Measurements from ENCODE around the gene SYT5.

The SYT5 gene

GRCh38 chr19:55153652-55154264 lies 26.3 kb downstream of the SYT5 start:
- FAIRE-seq (no peak), DNase-seq (ENCODE audit: insufficient read length, low spot score) (no peak)
- no peak for TF ChIP-seq POLR2A (IDR thresholded peaks at IDR 0.05; ENCODE audit: low read depth, low read length)

DNA sequence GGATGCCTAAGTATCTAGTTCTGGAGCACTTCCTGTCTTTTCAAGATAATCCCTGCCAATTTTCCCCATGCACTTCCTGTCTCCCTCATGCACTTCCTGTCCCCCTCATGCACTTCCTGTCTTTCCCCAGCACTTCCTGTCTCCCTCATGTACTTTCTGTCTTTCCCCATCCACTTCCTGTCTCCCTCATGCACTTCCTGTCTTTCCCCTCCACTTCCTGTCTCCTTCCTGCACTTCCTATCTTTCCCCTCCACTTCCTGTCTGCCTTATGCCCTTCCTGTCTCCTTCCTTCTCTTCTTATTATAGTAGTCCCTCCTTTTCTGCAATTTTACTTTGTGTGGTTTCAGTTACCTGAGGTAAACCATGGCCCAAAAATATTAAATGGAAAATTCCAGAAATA lies 28.1 kb downstream of the SYT5 start:
- no peak for FAIRE-seq
- no peak for TF ChIP-seq POLR2A (IDR thresholded peaks at IDR 0.05; ENCODE audit: low read depth, low read length)
- DNase-seq (ENCODE audit: insufficient read length, low spot score) = no peak

DNA sequence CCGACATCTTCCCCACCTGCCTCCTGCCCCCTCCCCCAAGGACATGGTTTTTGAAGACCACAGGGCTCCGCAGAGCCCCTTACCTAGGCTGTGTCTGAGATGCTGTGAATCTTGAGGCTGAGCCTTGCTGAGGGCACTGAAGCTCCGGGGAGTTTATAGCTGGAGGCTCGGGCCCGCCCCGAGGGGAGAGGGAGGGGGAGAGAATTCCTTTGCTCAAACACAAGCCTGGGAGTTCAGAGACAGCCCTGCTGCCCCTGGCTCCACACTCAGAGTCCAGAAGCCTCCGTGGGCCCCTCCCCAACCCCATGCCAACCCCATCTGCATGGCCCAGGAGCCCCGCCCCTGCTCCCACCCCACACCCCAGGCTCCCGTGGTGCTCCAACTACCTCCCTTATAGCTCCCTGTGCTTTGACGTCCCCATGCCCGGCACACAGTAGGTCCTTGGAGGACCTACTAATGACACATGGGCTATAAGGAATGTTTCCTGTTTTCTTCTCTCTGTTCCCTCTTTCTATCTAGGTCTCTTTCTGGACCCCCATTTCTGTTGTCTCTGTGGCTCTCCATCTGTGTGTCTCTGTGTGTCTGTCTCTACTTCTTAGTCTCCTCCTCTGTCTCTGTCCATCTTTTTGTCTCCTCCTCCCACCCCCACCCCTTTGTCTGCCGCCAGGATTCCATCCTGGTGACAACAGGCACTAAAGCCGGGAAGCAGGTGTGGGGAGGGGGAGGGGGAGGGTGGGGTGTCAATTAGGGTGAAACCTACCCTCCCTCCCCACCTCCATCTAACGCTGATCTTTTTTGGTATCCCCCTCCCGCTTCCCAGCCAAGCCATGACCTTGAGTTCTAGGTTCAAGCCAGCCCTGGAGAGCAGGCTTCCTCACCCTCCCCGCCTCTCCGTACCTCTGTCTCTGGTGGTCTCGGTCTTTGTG lies 30.7 kb downstream of the SYT5 start, which contains the start of gene TNNT1:
TNNT1 (minus strand) TSS at position 129 of the 926 bp plus-strand sequence. CDS start 2,049 bp downstream, outside the sequence.
- TF ChIP-seq POLR2A (IDR thresholded peaks at IDR 0.05; ENCODE audit: low read depth, low read length) = no peak
- FAIRE-seq (no peak), DNase-seq (ENCODE audit: insufficient read length, low spot score) (peak; percentile 75)

DNA sequence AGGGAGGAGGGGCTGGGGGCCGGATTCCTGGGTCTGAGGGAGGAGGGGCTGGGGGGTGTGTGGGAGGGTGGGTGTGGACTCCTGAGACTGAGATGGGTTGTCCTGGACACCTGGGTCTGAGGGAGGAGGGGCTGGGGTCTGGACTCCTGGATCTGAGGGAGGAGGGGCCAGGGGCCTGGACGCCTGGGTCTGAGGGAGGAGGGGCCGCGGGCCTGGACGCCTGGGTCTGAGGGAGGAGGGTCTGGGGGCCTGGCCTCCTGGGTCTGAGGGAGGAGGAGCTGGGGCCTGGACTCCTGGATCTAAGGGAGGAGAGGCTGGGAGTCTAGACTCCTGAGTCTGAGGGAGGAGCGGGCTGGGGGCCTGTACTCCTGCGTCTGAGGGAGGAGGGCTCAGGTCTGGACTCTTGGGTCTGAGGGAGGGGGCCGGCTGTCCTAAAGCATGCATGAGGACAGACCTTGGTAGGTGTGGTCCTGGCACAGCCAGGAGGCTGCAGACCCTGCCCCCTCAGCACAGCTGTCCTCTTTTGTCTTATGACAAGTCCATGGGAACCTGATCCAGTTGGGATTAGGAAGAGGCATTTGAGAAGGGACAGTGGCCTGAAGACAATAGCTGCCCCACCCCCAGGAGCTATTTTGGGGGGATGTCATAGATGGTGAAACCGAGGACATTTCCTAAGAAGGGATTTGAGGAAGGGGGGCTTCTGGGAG lies 32.4 kb downstream of the SYT5 start:
- no peak for FAIRE-seq
- no peak for DNase-seq (ENCODE audit: insufficient read length, low spot score)
- no peak for TF ChIP-seq POLR2A (IDR thresholded peaks at IDR 0.05; ENCODE audit: low read depth, low read length)

DNA sequence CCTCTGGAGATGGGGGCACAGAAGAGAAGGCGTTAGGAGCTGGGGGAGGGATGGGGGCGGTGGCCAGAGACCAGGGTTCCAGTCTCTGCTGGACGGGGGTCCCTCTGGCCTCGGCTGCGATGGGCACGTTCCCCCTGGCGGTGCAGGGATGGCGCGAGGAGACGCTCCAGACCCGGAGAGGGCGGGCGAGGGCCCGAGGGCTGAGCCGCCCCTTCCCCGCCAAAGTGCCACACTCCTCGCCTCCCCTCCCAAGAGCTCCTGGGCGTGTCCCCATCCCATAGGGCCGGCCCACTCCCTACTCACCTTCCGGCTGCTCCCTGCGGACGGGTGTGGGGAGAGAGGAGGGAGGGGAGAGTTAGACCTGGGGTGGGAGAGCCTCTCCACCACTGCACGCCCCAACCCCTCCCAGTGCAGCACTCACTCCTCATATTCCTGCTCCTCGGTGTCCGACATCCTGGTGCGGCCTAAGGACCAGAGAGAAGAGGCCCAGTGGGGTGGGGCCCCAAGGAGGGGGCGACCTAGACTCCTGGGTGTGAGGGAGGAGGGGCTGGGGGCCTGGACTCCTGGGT lies 33.3 kb downstream of the SYT5 start:
- TF ChIP-seq POLR2A (IDR thresholded peaks at IDR 0.05; ENCODE audit: low read depth, low read length) = peak; percentile 69
- FAIRE-seq (no peak), DNase-seq (ENCODE audit: insufficient read length, low spot score) (peak; percentile 99)

GRCh38 chr19:55146078-55146704 lies 33.9 kb downstream of the SYT5 start:
- TF ChIP-seq POLR2A (IDR thresholded peaks at IDR 0.05; ENCODE audit: low read depth, low read length) = no peak
- peak; percentile 98 for DNase-seq (ENCODE audit: insufficient read length, low spot score)
- FAIRE-seq = no peak

- FAIRE-seq = no peak
- no peak for TF ChIP-seq POLR2A (IDR thresholded peaks at IDR 0.05; ENCODE audit: low read depth, low read length)
- no peak for DNase-seq (ENCODE audit: insufficient read length, low spot score)
Observed at GRCh38 chr19:55145232-55145631, 34.9 kb downstream of the SYT5 start.

GRCh38 chr19:55141696-55142095 lies 38.4 kb downstream of the SYT5 start:
- no peak for FAIRE-seq
- no peak for TF ChIP-seq POLR2A (IDR thresholded peaks at IDR 0.05; ENCODE audit: low read depth, low read length)
- DNase-seq (ENCODE audit: insufficient read length, low spot score) = no peak

GRCh38 chr19:55137915-55138314 lies 42.2 kb downstream of the SYT5 start:
- no peak for TF ChIP-seq POLR2A (IDR thresholded peaks at IDR 0.05; ENCODE audit: low read depth, low read length)
- DNase-seq (ENCODE audit: insufficient read length, low spot score) (no peak), FAIRE-seq (no peak)

DNA sequence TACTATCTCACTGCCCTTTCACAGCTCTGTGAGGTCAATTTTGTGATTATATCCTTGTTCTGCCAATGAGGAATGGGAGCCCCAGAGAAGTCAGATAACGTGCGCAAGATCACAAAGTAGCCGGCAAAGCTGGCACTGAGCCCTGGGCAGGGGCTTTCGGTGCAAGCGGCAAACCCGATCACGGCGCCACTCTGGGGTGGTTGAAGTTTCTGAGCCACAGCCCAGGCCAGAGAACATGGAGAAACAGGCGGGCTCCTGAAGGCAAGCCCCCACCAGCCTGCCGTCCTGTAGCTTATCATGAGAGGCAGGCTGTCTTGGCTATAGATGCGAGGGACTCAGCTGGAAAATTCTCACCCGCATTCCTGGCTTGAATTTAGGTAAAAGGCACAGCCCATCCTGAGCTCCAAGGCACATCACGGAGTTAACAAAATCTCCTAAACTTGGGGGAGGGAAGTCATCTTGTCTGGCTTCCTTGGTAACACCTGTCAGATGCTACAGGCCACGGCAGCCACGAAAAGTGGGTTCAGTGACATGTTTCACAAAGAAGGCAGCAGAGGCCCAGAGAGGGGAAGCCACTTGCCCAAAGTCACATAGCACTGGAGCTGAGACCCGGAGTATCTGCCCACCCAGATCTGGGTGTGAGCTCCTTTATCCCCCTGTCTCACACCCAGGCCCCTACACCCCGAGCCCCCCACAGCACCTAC lies 43.5 kb downstream of the SYT5 start:
- DNase-seq (ENCODE audit: insufficient read length, low spot score) (no peak), FAIRE-seq (no peak)
- no peak for TF ChIP-seq POLR2A (IDR thresholded peaks at IDR 0.05; ENCODE audit: low read depth, low read length)

GRCh38 chr19:55134736-55135135 lies 45.4 kb downstream of the SYT5 start:
- FAIRE-seq (no peak), DNase-seq (ENCODE audit: insufficient read length, low spot score) (no peak)
- no peak for TF ChIP-seq POLR2A (IDR thresholded peaks at IDR 0.05; ENCODE audit: low read depth, low read length)

- DNase-seq (ENCODE audit: insufficient read length, low spot score) = no peak
- no peak for FAIRE-seq
- no peak for TF ChIP-seq POLR2A (IDR thresholded peaks at IDR 0.05; ENCODE audit: low read depth, low read length)
Observed at GRCh38 chr19:55133639-55134444, 46.2 kb downstream of the SYT5 start.
